IPS-11a (cell line): ENCODE data around the gene NELL2.
"Not testable (repeated sequence)": the region's sequence is repeated elsewhere in the genome, so short reads cannot be mapped to it uniquely, and the experiment has no call there.

Experiments
- H3K4me3 ChIP-seq: one replicate; pipeline ENCODE4 v1.5.1; 2013; ENCODE audit warnings: low read depth, low read length, control low read depth

Gene NELL2

DNA sequence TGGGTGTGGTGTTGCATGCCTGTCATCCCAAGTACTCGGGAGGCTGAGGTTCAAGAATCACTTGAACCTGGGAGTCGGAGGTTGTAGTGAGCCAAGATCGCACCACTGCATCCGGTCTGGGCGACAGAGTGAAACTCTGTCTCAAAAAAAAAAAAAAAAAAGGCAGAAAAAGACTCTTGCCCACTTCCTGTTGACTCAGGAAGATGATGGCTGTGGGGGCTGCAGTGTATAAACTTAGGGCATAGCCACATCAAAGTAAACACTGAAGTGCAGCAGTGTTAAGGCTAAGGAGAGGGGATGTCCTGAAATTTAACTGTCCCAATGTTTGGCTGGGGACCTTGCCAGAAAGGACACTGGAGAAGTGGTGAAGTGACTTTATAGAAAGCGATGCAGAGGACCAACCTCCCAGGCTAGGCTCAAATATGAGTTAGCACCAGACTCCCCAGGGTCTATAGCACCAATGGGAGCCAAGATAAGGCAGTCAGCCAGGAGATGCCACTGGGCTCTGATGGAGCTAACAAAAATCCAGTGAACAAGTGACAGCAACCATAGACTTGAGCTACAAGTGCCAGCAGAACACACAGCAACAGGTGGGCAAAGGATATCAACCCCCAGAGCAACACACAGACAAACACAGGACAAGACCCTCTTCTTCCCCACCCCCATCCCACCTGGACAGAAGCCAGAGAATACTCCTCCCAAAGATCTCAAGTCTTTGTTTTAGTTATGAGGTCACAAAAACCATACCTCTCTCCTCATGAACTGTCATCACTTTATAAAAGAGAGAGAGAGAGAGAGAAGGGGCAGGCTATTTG lies 28.0 kb downstream of the NELL2 start:
- no peak overlapping the region for H3K4me3 ChIP-seq

- H3K4me3 ChIP-seq: no peak overlapping the region
Observed at GRCh38 chr12:44847403-44847802, 28.7 kb downstream of the NELL2 start.

- H3K4me3 ChIP-seq: no peak overlapping the region
Observed at GRCh38 chr12:44846826-44847225, 29.3 kb downstream of the NELL2 start.

DNA sequence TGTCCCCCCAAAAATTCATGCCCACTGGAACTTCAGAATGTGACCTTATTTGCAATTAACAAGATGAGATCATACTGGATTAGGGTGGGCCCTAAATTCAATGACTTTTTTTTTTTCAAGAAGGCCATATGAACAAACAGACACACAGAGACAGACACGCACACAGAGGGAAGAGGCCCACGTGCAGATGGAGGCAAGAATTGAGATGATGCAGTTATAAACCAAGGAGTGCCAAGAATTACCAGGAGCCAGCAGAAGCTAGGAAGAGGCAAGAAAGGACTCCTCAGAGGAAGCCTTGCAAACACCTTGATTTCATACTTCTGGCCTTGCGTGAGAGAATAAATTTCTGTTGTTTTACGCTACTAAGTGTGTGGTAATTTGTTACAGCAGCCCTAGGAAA lies 33.4 kb downstream of the NELL2 start:
- H3K4me3 ChIP-seq: no peak overlapping the region

GRCh38 chr12:44839785-44840184 lies 36.3 kb downstream of the NELL2 start:
- H3K4me3 ChIP-seq: no peak overlapping the region

- H3K4me3 ChIP-seq: no peak overlapping the region
Observed at GRCh38 chr12:44837114-44837755, 38.9 kb downstream of the NELL2 start.

DNA sequence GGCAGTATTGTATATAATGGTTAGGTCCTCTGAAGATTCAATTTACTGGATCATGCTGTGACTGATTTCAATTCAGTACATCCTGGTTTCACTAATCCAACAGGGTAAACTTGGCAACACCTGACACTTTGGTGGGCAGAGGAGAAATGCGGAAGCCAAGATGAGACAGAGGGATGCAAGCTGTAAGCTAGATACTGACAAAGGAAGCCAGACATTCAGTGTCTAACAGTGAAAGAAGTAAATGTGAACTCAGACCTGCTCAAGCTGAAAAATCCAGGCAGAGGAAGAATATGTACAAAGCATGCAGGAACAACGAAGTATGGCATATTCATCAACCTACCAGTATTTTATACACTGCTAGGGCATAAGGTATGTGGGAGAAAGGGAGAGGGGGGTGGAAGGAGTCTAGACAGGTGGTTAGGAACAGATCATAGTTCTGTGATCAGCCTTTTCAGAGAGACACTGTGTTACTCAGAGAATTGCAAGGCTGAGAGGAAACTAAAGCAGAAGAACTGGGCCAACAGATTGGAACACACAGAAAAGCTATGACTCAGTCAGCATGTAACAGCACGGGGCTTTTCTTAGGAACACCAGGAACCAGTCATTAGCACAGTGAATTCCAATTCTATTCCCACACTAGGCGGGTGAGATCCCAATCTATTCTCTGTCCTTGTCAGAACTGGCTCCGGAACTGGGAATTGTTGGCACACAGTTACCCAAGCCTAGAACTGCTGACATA lies 40.3 kb downstream of the NELL2 start:
- no peak overlapping the region for H3K4me3 ChIP-seq

DNA sequence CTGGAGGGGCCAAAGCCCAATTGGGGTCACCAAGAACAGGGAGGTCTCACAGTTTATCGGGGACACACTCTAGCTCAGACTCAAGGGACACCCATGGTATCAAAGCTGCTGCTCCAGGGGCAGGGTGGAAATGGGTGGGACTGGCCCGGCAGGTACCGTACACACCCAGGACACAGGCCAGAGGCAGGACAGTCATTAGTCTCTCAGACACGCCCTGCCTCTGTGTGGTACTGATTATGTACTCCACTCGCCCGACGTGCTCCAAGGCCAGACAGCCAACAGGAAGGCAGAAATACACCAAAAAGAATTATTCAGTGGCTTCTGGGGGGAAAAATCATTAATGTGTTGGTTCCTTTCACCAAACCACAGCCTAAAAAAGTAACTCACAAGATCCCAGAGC lies 41.1 kb downstream of the NELL2 start:
- not testable (repeated sequence) for H3K4me3 ChIP-seq

- no peak overlapping the region for H3K4me3 ChIP-seq
Observed at GRCh38 chr12:44833561-44833960, 42.6 kb downstream of the NELL2 start.

DNA sequence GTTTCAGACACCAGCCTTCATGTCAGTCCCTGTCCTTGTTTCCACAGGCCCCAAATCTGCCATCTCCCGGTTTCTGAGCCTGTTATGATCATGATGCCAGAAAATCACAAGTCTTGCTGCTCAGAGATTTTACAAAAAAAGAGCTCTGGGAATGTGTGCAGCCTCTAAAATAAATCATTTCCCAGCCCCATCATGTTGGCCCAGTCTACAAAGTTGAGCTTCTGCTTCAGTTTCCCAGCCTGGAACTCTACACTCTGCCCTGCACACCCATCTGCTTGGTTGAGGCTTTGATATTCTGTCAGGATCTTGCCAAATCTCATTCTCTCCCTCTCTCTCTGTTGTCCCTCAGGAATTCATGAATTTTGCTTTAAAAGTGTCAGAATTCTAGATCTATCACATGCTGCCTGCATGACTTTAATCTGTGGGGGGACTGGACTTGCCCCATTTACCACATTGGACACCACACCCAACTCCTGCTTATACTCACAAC lies 45.5 kb downstream of the NELL2 start:
- no peak overlapping the region for H3K4me3 ChIP-seq

DNA sequence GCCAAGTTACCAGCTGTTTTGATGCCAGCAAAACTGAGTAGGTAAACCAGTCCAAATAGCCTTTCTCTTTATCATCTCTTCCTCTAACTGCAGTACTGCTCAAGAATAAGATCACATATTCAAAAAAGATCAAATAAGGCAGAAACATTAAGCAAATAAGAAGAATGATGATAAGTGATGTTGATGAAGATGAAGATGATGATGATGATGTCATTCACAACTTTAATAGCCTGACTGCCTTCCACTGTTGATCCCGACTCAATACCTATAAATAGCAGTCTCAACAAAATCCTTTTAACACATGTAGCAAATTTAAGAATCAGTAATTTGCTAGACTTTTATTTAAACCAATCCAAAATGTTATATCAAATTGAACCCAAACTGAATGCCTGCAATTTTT lies 47.1 kb downstream of the NELL2 start:
- no peak overlapping the region for H3K4me3 ChIP-seq

DNA sequence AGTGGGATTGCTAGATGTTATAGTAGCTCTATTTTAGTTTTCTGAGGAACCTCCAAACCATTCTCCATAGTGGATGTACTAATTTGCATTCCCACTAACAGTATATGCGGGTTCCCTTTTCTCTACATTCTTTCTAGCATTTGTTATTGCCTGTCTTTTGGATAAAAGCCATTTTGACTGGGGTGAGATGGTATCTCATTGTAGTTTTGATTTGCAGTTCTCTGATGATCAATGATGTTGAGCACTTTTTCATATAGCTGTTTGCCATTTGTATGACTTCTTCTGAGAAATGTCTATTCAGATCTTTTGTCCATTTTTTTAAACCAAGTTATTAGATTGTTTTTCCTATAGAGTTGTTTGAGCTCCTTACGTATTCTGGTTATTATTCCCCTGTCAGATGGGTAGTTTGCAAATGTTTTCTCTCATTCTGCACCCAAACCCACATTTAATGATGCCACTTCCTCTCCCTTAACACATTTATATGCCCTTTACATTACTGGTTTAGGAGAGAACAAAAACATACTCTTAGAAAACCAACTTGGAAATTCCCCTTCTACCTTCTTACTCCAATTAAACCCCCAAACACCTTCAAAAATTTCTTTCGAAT lies 48.2 kb downstream of the NELL2 start:
- no peak overlapping the region for H3K4me3 ChIP-seq

- H3K4me3 ChIP-seq: not testable (repeated sequence)
Observed at GRCh38 chr12:44821702-44822101, 54.4 kb downstream of the NELL2 start.

- no peak overlapping the region for H3K4me3 ChIP-seq
Observed at GRCh38 chr12:44819884-44820283, 56.2 kb downstream of the NELL2 start.

DNA sequence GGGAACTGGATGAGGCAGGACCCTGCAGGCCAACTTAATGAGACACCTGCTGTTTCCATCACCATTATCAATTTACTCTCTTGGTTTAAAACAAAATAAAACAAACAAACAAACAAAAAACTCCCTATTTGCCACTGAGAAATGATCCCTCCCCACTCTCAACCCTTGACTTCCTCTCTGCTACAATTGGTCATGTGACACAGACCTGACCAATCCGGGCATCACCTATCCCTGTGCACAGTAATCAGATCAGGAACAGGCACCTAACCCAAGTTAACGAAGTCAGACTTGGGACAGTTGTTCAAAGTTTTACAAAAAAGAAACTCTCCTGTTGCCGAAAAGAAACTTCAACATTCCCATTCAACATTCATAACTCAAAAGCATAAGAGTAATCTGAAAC lies 58.4 kb downstream of the NELL2 start:
- H3K4me3 ChIP-seq: no peak overlapping the region

- no peak overlapping the region for H3K4me3 ChIP-seq
Observed at GRCh38 chr12:44816446-44817017, 59.6 kb downstream of the NELL2 start.

- H3K4me3 ChIP-seq: no peak overlapping the region
Observed at GRCh38 chr12:44812062-44812461, 64.1 kb downstream of the NELL2 start.

GRCh38 chr12:44804068-44804467 lies 72.0 kb downstream of the NELL2 start:
- no peak overlapping the region for H3K4me3 ChIP-seq

DNA sequence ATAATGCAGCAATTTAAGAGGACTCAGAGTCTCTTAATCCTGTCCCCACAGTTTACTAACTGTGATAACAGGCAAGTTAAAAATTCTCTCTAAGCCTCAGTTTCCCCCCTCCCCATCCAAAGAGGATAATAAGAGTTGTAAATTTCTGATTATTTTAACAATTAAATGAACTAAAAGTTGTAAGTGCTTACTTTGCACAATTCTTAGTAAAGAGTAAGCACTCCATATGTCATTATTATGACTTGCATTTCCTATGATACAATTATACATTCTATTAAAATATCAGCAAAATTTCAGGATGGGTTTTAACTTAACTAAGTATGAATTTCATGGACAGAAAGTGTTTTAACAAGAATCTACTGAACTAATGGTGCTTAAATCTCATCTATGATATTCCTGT lies 80.1 kb downstream of the NELL2 start:
- no peak overlapping the region for H3K4me3 ChIP-seq

GRCh38 chr12:44788731-44789130 lies 87.4 kb downstream of the NELL2 start:
- H3K4me3 ChIP-seq: no peak overlapping the region

DNA sequence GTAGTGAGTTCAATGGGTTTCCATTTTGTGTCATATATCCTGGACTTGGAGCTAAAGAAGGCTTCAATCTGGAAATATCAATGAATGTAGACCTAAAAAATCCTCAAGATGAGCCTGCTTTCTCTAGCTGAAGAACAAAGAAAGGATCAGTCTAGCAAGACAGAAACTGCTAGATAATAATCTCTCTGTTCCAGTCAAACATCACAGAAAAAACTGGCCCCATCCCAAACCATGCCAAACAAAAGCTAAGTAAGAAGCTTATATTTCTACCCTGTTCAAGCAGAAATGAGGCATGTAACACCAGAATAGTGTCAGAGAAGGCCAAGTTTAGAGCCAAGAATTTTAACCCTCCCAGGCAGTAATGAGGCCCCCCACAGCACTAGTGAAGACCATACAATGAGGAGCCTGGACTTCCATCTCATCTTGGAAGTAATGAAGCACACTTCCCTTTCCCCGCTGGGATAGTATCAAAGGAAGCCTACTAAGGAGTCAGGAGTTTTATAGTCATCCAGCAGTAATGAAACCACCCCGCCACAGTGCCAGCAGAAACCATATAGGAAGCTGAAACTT lies 95.8 kb downstream of the NELL2 start:
- H3K4me3 ChIP-seq: no peak overlapping the region
